GM18907 (cell line): ENCODE results near the gene SPTLC1.

ENCODE experiments used
- ATAC-seq: cut with Tn5 transposase; IDR thresholded peaks from one replicate; pipeline ENCODE4 v1.9.1; 2021; ENCODE audit warnings: mild to moderate bottlenecking, moderate library complexity; ENCODE audit not compliant: unreplicated experiment

The SPTLC1 gene

DNA sequence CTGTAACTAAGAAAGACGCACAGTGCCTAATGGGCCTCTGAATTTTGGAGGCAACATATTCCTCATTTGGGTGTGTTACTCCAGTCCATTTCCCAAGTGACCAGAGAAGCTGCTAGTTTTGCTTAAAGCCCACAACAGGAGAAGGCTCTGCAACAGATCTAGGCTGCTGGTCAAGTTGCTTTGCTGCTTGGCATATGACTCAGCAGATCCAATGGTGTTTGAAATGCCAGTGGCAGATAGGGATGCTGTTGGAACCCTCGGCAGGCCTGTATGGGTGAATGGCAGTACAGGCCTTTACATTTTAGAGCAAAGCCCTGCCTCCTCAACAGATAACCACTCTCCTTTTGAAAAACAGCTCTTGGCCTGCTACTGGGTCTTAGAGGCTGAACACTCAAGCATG is 129.0 kb downstream of the SPTLC1 start:
- no peak for ATAC-seq

DNA sequence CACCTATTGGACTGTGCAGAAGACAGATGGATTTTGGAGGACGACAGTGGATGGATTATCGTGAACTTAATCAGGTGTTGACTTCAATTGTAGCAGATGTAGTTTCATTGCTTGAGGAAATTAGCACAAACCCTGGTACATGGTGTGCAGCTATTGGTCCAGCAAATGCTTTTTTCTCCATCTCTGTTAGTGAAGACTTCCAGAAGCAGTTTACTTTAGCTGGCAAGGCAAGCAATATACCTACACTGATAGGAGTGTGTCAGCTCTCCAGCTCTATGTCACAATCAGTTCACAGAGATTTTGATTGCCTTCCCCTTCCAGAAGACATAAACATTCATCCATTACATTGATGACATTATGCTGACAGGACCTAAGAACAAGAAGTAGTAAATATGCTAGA is 129.5 kb downstream of the SPTLC1 start:
- ATAC-seq = no peak
